Ishikawa (cell line): Measurements from ENCODE around the gene STK4.

Experiments
- FOXM1 ChIP-seq: IDR thresholded peaks from 2 replicates; pipeline ENCODE4 v1.6.1; 2012; ENCODE audit warnings: low read depth, borderline replicate concordance
- MAX ChIP-seq: IDR thresholded peaks from 2 replicates; pipeline ENCODE4 v1.6.1; 2012
- USF1 ChIP-seq: IDR thresholded peaks from 2 replicates; pipeline ENCODE4 v1.6.1; 2012

GRCh38 chr20:45055056-45055455 lies 88.7 kb downstream of the STK4 start:
- TF ChIP-seq USF1 (no peak), MAX (no peak), FOXM1 (no peak)
